ENCODE results near the gene LDHAL6A. TPM values are rescaled to one million over a fixed set of nuclear protein-coding genes. Genes with fewer than 3 reads are reported as not detected.
A peak's percentile ranks its signal among the peaks of the same experiment; 100 is the strongest.

Gene LDHAL6A
- total RNA-seq, 1 donor from 2014 or later, result not detected

DNA sequence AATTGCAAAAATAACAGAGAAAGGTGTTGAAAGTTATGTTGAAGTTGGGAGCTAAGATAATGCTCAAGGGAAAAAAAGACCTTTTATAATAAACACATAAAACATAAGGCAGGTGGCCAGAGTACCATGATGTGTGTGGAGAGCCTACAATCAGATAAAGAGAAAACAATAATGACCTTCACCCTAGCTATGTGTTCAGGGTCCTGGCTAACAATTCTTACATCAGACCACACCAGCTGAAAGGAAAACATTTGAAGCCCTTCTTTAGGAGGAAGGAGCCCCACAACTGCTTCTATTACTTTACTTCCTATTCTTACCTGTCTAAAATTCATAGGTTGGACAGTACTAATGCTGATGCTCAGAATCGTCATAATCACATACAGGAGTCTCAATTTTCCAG lies 68.6 kb downstream of the LDHAL6A start:
- TF ChIP-seq, protein P1, sequence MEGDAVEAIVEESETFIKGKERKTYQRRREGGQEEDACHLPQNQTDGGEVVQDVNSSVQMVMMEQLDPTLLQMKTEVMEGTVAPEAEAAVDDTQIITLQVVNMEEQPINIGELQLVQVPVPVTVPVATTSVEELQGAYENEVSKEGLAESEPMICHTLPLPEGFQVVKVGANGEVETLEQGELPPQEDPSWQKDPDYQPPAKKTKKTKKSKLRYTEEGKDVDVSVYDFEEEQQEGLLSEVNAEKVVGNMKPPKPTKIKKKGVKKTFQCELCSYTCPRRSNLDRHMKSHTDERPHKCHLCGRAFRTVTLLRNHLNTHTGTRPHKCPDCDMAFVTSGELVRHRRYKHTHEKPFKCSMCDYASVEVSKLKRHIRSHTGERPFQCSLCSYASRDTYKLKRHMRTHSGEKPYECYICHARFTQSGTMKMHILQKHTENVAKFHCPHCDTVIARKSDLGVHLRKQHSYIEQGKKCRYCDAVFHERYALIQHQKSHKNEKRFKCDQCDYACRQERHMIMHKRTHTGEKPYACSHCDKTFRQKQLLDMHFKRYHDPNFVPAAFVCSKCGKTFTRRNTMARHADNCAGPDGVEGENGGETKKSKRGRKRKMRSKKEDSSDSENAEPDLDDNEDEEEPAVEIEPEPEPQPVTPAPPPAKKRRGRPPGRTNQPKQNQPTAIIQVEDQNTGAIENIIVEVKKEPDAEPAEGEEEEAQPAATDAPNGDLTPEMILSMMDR (IDR thresholded peaks at IDR 0.05; ENCODE audit: unreplicated experiment), result no peak
- H3K4me1 Mint-ChIP-seq (ENCODE audit: low read depth), result peaks cover 15% of the 10 kb centered on the region
- H3K36me3 Mint-ChIP-seq (ENCODE audit: insufficient read depth), result peaks cover 6% of the 10 kb centered on the region
- peak overlapping the region; percentile 45 for H3K4me3 Mint-ChIP-seq (ENCODE audit: low read depth)
- H3K9me3 Mint-ChIP-seq (ENCODE audit: low read depth), result no peaks in the 10 kb centered on the region
- no peak for DNase-seq (ENCODE audit: low spot score, unreplicated experiment)
- no peak overlapping the region for H3K27ac Mint-ChIP-seq
- H3K27me3 Mint-ChIP-seq, result no peaks in the 10 kb centered on the region

DNA sequence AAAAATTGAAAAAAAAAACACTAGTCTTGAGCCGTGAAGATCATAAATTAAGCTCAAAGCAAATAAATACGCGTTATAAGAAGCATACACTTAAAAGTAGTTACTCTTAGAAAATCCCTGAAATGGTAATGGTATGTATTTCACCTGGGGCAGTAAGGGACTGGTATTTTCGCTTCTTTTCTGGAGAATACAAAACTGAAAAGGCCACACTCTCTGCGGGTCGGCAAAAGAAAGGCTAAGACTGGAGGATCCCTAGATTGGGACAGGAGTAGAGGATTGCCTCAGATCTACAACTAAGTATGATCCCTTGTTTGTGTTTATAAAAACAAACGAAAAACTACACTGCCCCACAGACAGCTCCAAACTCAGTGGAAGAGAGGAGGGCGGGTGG lies 70.5 kb downstream of the LDHAL6A start:
- Mint-ChIP-seq H3K4me3 (ENCODE audit: low read depth) (peak overlapping the region; percentile 100), H3K36me3 (ENCODE audit: insufficient read depth) (peaks cover 6% of the 10 kb centered on the region), H3K27ac (peak overlapping the region; percentile 100), H3K27me3 (no peaks in the 10 kb centered on the region), H3K9me3 (ENCODE audit: low read depth) (no peaks in the 10 kb centered on the region), H3K4me1 (ENCODE audit: low read depth) (peaks cover 15% of the 10 kb centered on the region)
- DNase-seq (ENCODE audit: low spot score, unreplicated experiment), result no peak
- TF ChIP-seq, protein P1 (IDR thresholded peaks at IDR 0.05; ENCODE audit: unreplicated experiment), result no peak

DNA sequence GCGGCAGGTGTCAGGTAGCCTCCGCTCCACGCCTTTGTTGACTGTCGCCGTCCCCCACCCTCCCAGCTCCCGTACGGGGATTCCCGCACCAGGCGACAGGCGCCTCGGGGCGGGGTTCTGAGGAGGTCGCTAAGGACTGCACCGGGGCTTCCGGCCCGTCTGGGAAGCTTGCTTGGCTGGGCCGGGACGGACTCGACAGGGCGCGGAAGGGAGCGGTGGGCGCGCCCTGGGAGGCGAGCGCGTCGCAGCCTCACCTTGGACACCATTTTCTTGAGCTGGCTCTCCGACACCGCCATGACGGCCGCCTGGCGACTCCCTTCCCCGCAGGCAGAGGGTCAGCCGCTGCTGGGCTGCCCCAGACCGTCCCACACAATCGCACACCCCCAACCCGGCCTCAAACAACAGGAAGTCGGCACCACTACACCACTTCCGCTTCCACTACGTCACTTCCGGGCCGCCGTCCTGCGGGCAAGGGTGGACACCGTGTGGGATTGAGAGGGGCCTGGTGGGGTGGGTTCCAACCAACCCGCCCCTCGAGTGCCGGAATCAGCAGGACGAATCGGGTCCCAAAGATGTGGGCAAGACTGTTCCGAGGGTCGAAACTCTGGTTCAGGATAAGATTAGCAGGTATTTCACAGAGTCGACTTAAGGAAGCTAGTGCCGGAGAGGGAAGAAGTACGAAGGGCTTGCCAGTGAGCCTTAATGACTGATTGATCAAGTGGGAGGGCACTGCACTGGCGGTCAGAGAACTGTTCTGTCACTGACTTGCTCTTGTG lies 71.1 kb downstream of the LDHAL6A start, which contains the start of gene TSG101:
Gene TSG101, minus strand, starts transcription at position 422 of the 776 bp plus-strand sequence. Its CDS starts 126 bp downstream, at position 296.
- peak within 1 kb of the TSS; percentile 100 for H3K4me3 Mint-ChIP-seq (ENCODE audit: low read depth)
- H3K4me1 Mint-ChIP-seq (ENCODE audit: low read depth), result peaks cover 15% of the 10 kb centered on the region
- peak; percentile 85 for DNase-seq (ENCODE audit: low spot score, unreplicated experiment)
- peak within 1 kb of the TSS; percentile 100 for H3K27ac Mint-ChIP-seq
- H3K9me3 Mint-ChIP-seq (ENCODE audit: low read depth), result no peaks in the 10 kb centered on the region
- TF ChIP-seq, protein P1 (IDR thresholded peaks at IDR 0.05; ENCODE audit: unreplicated experiment), result no peak
- H3K27me3 Mint-ChIP-seq, result no peaks in the 10 kb centered on the region
- H3K36me3 Mint-ChIP-seq (ENCODE audit: insufficient read depth), result peaks cover 6% of the 10 kb centered on the region

DNA sequence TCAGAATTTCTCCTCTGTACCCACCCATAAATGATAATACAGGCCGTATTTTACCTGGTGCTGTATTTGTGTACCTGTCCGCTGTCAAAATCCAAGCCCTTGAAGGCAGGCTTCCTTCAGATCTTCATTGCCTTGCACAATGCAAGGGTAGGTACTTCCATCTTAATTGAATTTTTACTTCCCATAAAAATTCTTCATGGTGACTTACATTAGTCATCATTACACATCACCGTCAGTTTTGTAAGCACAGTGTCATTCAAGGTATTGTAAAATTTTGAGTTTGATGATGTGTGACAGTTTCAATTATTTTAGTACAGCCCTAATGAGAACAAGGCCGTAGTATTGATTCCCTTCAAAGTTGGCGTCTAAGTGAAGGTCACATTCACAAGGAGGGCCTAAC lies 71.9 kb downstream of the LDHAL6A start:
- peaks cover 4% of the 10 kb centered on the region for H3K36me3 Mint-ChIP-seq (ENCODE audit: insufficient read depth)
- DNase-seq (ENCODE audit: low spot score, unreplicated experiment), result no peak
- H3K9me3 Mint-ChIP-seq (ENCODE audit: low read depth), result no peaks in the 10 kb centered on the region
- TF ChIP-seq, protein P1 (IDR thresholded peaks at IDR 0.05; ENCODE audit: unreplicated experiment), result no peak
- peak overlapping the region; percentile 100 for H3K4me3 Mint-ChIP-seq (ENCODE audit: low read depth)
- H3K27ac Mint-ChIP-seq, result peak overlapping the region; percentile 100
- H3K27me3 Mint-ChIP-seq, result no peaks in the 10 kb centered on the region
- H3K4me1 Mint-ChIP-seq (ENCODE audit: low read depth), result peaks cover 15% of the 10 kb centered on the region

Other genes starting within 250 kb of the LDHAL6A start
- gene SAA4, start 219.1 kb upstream of the LDHAL6A start, total RNA-seq, result not detected in 2 replicates
- not detected in 2 replicates for gene SAA2, start 207.2 kb upstream of the LDHAL6A start, total RNA-seq
- gene SAA1, start 189.6 kb upstream of the LDHAL6A start, total RNA-seq, result not detected in 2 replicates
- 17.6 and 18.6 TPM in 2 replicates for gene HPS5, start 133.7 kb upstream of the LDHAL6A start, total RNA-seq
- gene GTF2H1, start 133.3 kb upstream of the LDHAL6A start, total RNA-seq, result 43.9 and 45.4 TPM in 2 replicates
- 60.6 and 78.1 TPM in 2 replicates for gene LDHA, start 61.3 kb upstream of the LDHAL6A start, total RNA-seq
- 0.29 and 0.55 TPM in 2 replicates for gene LDHC, start 43.5 kb upstream of the LDHAL6A start, total RNA-seq
- 58.5 and 64.5 TPM in 2 replicates for gene TSG101, start 71.1 kb downstream of the LDHAL6A start, total RNA-seq
- gene UEVLD, start 132.9 kb downstream of the LDHAL6A start, total RNA-seq, result 13.9 and 14.5 TPM in 2 replicates
- gene MISFA, start 143.9 kb downstream of the LDHAL6A start, total RNA-seq, result 7.1 and 8.4 TPM in 2 replicates
- 19.2 and 21.6 TPM in 2 replicates for gene SPTY2D1, start 178.5 kb downstream of the LDHAL6A start, total RNA-seq
- 6.1 and 7.9 TPM in 2 replicates for gene TMEM86A, start 242.9 kb downstream of the LDHAL6A start, total RNA-seq